ENCODE data around the gene ATOH8. TPM values are rescaled to one million over a fixed set of nuclear protein-coding genes. Genes with fewer than 3 reads are reported as not detected.

The ATOH8 gene
- polyA plus RNA-seq, 4 donors = 14.2 to 18.6 (median 16.7) TPM

DNA sequence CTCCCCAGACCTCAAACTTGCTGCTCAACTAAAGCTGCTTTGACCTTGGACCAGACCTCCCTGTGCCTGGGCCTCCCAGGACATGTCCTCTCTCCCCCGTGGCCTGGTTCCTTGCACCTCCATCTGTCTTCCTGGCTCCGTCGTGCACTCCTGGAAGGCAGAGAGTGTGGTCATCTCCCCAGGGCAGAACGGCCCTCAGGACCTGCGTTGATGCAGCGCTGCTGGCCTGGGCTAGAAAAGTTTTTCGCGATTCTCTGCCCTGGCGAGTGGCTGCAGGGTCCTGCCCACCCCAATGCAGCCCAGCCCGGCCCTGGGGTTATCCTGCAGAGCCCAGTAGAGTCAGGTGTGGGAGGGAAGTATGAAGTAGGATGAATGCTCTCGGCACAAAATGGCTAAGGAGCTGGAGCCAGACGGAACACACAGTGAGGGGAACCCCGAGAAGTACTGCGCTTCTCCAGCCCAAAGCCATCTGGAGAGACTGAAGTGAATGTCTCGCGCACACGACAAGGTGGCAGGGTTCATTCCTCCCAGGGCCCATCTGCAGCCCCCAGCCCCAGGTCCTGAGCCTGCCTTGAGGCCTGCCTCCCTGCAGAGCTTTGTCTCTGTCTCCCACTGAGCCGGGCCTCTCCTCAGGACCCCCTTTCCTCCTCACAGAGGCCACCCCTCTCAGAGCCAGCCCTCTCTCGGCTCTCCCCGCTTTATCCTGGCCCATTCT, 41.7 kb downstream of the ATOH8 start:
- DNase-seq (ENCODE audit: low read depth in 4 of 4, low spot score in 2 of 4) = no peak

- no peak for DNase-seq (ENCODE audit: low read depth in 4 of 4, low spot score in 2 of 4)
Measured at GRCh38 chr2:85796046-85796340, 42.2 kb downstream of the ATOH8 start.

GRCh38 chr2:85796341-85797262, 42.8 kb downstream of the ATOH8 start:
- no peak for DNase-seq (ENCODE audit: low read depth in 4 of 4, low spot score in 2 of 4)

DNA sequence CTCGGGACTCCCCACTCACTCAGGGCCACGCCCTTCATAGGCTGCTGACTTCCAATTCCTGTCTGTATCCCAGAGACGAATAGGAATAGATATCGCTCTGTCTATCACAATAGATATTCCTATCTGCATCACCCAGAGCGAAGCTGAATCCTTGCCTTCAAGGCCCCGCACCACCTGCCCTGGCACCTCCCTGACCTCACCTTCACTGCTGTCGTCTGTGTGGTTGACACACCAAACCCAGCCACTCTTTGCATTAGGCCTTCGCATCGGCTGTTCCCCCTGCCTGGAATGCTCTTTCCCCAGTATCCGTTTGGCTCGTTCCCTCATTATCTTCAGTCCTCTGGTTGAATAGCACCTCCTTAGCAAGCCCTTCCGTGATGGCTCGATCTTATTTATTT, 43.5 kb downstream of the ATOH8 start:
- no peak for DNase-seq (ENCODE audit: low read depth in 4 of 4, low spot score in 2 of 4)

DNA sequence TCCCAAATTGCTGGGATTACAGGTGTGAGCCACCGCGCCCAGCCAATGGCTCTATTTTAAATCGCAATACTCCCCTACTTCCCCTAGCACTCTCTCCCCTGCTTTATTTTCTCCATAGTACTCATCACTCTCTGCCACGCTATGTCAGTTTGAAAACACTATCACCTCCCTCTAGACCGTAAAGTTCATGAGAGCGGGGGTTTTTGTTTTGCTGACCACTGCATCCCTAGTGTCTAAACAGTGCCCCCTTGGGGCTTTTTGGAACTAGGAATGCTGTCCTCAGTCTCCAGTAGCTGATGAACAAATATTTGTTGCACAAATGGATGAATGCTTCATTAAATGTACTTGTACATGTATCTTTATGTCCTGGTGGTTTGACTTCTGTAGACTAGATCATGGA, 44.1 kb downstream of the ATOH8 start:
- DNase-seq (ENCODE audit: low read depth in 4 of 4, low spot score in 2 of 4) = no peak

DNA sequence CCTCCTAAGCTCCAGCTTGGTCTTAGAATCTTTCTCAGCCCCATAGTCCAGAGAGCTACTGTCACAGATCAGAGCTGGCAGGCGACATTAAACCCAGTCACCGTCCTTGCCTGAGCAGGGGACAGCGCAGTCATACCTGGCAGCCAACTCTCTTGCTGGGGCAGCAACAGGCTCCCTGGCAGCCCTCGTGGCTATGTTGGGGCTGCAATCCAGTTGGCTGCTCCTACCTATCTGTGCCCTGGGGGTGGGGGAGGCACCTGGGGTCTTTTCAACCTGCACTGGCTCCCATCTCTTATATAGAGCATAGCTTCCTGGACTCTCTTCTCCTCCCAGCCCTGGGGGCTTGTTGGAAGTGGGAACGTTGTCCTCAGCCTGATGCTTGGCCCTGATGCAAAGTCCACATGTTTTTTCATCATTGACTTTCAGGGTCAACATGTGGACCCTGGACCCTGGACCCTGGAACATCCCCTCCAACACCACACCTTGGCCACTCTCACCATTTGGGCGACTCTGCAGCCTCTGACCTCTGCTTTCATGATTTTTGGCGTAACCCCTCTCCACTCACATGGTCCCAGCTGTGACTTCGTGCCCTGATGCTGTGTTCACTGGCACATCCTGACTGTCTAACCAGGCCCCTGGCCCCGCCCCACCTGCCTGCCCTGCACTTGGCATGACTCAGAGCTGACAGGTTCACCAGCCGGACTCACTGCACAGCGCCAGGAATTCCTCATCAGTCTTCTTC, 45.6 kb downstream of the ATOH8 start:
- no peak for DNase-seq (ENCODE audit: low read depth in 4 of 4, low spot score in 2 of 4)

DNA sequence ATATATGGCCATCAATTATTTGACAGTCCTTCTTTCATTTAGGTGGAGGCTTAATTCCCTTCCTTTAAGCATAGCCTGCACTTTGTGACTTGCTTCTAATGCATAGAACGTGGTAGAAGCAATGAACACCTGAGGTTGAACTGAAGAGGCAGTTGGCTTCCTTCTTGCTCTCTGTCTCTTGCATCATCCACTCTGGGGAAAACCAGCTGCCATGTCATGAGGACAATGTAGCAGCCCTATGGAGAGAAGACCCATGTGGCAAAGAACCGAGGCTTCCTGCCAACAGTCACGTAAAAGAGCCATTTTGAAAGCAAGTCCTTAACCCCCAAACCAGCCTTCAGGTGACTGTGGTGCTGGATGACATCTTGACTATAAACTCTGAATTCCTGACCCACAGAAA, 46.8 kb downstream of the ATOH8 start:
- DNase-seq (ENCODE audit: low read depth in 4 of 4, low spot score in 2 of 4) = no peak

DNA sequence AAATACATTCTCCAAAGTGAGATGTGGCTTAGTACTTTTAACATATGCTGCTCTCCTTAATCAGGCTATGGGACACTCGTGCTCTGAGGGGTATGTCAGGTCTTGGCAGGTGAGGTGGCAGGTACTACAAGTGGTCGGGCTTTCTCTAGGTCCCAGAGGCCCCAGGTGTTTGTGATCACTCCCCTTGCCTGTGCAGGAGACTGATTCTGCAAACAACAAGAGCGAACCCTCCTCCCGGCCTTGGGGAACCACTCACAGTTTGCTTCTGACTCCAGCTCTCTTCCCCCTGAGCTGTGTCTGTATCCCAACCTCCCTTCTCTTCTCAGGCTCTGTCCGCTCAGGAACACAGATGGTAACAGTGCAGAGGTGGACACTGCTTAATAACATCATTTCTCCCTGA, 48.1 kb downstream of the ATOH8 start:
- DNase-seq (ENCODE audit: low read depth in 4 of 4, low spot score in 2 of 4) = no peak

- DNase-seq (ENCODE audit: low read depth in 4 of 4, low spot score in 2 of 4) = no peak
Measured at GRCh38 chr2:85802354-85803103, 48.7 kb downstream of the ATOH8 start.

DNA sequence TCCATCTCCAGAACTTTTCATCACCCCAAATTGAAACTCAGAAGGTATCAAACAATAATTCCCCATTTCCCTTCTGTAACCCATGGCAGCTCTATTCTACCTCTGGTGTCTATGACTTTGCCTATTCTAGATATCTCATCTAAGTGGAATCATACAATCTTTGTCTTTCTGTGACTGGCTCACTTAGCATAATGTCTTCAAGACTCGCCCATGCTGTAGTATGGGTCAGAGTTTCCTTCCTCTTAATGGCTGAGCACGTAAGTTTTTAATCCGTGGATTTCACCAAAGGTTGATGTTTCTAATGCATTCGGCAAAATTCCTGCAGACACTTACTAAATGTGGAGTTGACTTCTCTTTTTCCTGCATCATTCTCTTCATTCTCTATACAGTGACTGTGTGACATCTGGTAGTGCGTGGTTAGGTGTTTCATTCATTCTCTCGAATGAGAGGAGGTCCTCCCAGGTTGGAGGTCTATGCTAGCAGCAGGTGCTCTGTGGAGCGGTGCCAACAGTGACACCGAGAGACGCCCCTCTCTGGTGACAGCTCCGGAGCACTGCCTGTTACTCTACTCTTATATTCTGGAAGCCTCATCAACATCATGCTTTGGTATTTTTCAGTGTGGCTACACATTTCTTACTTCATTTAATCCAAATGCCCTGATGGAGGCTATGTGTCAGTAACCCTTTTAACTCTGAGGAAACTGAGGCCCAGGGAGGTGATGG, 50.1 kb downstream of the ATOH8 start:
- no peak for DNase-seq (ENCODE audit: low read depth in 4 of 4, low spot score in 2 of 4)

DNA sequence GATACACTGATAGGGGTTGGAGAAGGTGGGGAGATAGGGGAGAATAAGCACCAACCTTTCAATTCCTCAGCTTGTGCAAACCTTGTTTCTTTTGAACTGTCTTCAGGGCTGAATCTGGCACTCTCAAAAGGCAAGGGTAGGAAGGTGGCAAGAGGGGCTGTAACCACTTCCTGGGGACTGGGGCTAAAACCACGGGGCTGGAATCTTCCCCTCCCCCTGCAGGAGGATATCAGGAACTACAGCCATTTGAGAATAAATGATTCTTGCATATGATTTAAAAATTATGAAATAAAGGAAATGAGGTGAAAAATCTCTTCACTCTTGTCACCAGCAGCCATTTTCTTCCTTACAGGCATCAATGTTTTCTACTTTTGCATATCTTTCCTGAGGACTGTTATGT, 50.8 kb downstream of the ATOH8 start:
- no peak for DNase-seq (ENCODE audit: low read depth in 4 of 4, low spot score in 2 of 4)

- no peak for DNase-seq (ENCODE audit: low read depth in 4 of 4, low spot score in 2 of 4)
Measured at GRCh38 chr2:85806358-85807118, 52.7 kb downstream of the ATOH8 start.

- DNase-seq (ENCODE audit: low read depth in 4 of 4, low spot score in 2 of 4) = no peak
Measured at GRCh38 chr2:85807756-85808155, 54.0 kb downstream of the ATOH8 start.

DNA sequence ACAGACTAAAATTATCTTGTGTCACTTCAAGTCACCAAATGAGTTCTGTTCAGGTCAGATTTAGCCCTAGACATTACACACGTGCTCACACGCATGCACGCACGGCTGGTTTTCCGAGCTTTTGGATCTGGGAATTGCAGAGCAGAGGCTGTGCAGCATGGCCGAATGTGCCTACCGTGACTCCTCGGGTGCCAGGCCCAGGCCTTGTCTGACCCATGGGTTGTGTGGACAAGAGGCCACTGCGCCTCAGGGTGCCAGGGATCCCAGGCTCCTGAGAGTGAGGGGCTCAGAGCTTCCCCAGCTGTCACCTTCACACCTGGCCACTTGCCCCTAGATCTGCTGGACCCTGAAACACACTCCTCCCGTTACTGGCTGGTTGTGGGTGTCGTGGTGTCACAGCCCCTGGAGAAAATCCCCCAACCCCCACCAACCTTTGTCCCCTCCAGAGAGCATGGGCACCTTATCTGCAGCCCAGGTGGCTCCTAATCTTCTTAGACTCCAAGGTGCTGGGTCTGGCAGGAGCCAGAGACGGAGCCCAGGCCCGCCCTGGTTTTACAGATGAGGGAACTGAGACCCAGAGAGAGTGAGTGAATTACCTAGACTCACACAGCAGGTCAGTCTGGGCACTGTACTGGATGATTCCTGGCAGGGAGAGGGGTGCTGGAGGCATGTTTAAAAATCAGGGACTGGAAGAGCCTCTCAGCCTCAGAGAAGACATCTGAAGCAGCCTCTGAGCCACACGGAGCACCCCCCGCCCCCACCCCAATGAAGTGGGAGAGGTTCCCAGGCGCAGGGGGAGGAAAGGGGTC, 56.8 kb downstream of the ATOH8 start:
- no peak for DNase-seq (ENCODE audit: low read depth in 4 of 4, low spot score in 2 of 4)

- DNase-seq (ENCODE audit: low read depth in 4 of 4, low spot score in 2 of 4) = no peak
Measured at GRCh38 chr2:85811180-85812093, 57.6 kb downstream of the ATOH8 start.

- no peak for DNase-seq (ENCODE audit: low read depth in 4 of 4, low spot score in 2 of 4)
Measured at GRCh38 chr2:85812094-85812735, 58.4 kb downstream of the ATOH8 start.
